LNCaP clone FGC (cell line): Measurements from ENCODE around the gene SAPCD1.

Source experiments
- DNase-seq: peaks from one replicate; pipeline ENCODE4 v3.0.0-alpha.2; 2011; ENCODE audit warnings: low read depth
- H3K4me3 ChIP-seq: 2 replicates; pipeline ENCODE4 v1.5.1; 2011; ENCODE audit warnings: mild to moderate bottlenecking, low read depth, low read length, control low read depth
- CTCF ChIP-seq: IDR thresholded peaks from 2 replicates; pipeline ENCODE4 v1.5.1; 2012; ENCODE audit warnings: mild to moderate bottlenecking; ENCODE audit not compliant: control insufficient read depth, insufficient read depth; ENCODE audit errors: extremely low read depth

SAPCD1 gene

DNA sequence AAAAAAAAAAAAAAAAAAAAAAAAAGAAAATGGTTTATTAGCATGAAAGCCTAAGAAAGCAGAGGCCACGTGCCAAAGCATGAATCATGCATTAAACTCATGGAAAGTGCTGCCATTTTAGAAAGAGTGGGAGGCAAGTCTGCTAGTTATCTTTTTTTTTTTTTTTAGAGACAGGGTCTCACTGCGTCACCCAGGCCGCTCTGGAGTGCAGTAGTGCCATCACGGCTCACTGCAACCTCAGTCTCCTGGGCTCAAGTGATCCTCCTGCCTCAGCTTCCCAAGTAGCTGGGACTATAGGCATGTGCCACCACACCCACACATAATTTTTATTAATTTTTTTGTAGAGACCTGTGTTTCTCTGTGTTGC, 9.5 kb downstream of the SAPCD1 start:
- no peak for DNase-seq
- TF ChIP-seq CTCF: no peak

GRCh38 chr6:31775184-31775583, 12.7 kb downstream of the SAPCD1 start:
- H3K4me3 ChIP-seq: no peak overlapping the region
- DNase-seq: no peak
- no peak for TF ChIP-seq CTCF

More for the DNA sequence above, 9.5 kb downstream of the SAPCD1 start:
- H3K4me3 ChIP-seq: no peak overlapping the region

GRCh38 chr6:31775633-31776484, 13.4 kb downstream of the SAPCD1 start:
- DNase-seq: no peak
- no peak for TF ChIP-seq CTCF
- no peak overlapping the region for H3K4me3 ChIP-seq

GRCh38 chr6:31776485-31776988, 14.1 kb downstream of the SAPCD1 start:
- TF ChIP-seq CTCF: no peak
- DNase-seq: no peak
- no peak overlapping the region for H3K4me3 ChIP-seq

- H3K4me3 ChIP-seq: no peak within 1 kb of the TSS
- DNase-seq: peak; percentile 30
- no peak for TF ChIP-seq CTCF
Observed at GRCh38 chr6:31776989-31777666, 14.7 kb downstream of the SAPCD1 start, which contains the start of gene VWA7. Gene VWA7 (minus strand): TSS chr6:31777328. CDS start chr6:31776779, 549 bp downstream.

DNA sequence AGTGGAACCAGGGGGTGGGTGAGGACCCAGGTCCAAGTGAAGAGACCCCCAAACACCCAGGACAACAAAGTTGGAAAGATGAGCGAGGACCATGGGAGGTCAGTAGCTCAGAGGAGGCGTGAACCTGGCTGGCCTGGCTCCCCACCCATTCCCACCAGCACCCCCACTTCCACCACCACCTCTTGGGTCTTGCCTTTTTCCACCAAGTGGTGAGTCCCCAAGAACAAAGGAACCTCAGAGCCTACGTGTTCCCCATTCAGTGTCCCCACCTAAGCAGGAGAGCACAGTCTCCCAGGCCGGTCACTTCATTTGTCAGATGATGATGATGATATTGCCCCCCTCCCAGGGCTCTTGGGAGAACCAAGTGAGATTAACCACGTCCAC, 15.2 kb downstream of the SAPCD1 start:
- no peak for DNase-seq
- TF ChIP-seq CTCF: no peak
- H3K4me3 ChIP-seq: no peak overlapping the region
